IPS-18c (cell line): Measurements from ENCODE around the gene FTO.

Source experiments
- H3K4me3 ChIP-seq: 2 replicates; pipeline ENCODE4 v1.7.0; 2013; ENCODE audit warnings: low read depth, mild to moderate bottlenecking, low read length, moderate library complexity; ENCODE audit not compliant: insufficient read depth
- H3K9me3 ChIP-seq: one replicate; pipeline ENCODE4 v1.6.1; 2013; ENCODE audit warnings: mild to moderate bottlenecking, low read length, moderate library complexity; ENCODE audit not compliant: control insufficient read depth, insufficient read depth

FTO gene

GRCh38 chr16:54125751-54126655 lies 422.0 kb downstream of the FTO start:
- no peak overlapping the region for H3K4me3 ChIP-seq

GRCh38 chr16:54126907-54127306 lies 423.0 kb downstream of the FTO start:
- H3K4me3 ChIP-seq, result no peak overlapping the region
- H3K9me3 ChIP-seq, result peaks cover 2% of the 10 kb centered on the region

More at GRCh38 chr16:54125751-54126655, 422.0 kb downstream of the FTO start:
- H3K9me3 ChIP-seq, result no peaks in the 10 kb centered on the region

DNA sequence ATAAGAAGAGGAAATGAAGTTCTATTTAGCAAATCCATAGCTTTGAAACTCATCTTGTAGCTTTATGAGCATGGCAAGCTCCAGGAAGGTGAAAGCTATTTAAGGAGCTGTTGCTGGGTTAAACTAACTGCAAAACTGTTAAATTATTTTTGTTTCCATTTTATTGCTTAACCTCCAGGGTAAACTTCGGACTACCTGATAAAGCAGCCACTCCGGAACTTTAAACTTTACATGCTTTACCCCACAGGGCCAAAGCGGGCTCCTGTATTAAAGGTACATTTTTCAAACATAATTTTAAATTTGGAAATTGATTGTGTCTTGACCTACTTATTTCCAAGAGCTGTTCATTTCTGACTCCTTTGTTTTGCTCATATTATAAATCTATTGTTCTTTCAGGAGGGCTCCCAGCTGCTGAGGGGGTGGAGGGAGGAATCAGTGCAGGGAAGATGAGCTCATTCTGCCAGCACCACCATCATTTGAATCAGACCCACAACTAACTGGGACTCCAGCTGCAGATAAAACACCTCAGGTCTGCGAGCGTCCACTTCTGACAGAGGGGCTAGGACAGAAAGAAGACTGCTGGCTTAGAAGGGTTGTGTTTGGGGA lies 424.8 kb downstream of the FTO start:
- Histone ChIP-seq H3K9me3 (peaks cover 2% of the 10 kb centered on the region), H3K4me3 (no peak overlapping the region)

- H3K4me3 ChIP-seq, result no peak overlapping the region
- H3K9me3 ChIP-seq, result peaks cover 2% of the 10 kb centered on the region
These were observed 425.9 kb downstream of the FTO start for GRCh38 chr16:54129810-54130209.

- Histone ChIP-seq H3K9me3 (peaks cover 4% of the 10 kb centered on the region), H3K4me3 (no peak overlapping the region)
These were observed 431.7 kb downstream of the FTO start for GRCh38 chr16:54135361-54136275.

GRCh38 chr16:54136276-54136625 lies 432.3 kb downstream of the FTO start:
- peaks cover 4% of the 10 kb centered on the region for H3K9me3 ChIP-seq
- H3K4me3 ChIP-seq, result no peak overlapping the region

DNA sequence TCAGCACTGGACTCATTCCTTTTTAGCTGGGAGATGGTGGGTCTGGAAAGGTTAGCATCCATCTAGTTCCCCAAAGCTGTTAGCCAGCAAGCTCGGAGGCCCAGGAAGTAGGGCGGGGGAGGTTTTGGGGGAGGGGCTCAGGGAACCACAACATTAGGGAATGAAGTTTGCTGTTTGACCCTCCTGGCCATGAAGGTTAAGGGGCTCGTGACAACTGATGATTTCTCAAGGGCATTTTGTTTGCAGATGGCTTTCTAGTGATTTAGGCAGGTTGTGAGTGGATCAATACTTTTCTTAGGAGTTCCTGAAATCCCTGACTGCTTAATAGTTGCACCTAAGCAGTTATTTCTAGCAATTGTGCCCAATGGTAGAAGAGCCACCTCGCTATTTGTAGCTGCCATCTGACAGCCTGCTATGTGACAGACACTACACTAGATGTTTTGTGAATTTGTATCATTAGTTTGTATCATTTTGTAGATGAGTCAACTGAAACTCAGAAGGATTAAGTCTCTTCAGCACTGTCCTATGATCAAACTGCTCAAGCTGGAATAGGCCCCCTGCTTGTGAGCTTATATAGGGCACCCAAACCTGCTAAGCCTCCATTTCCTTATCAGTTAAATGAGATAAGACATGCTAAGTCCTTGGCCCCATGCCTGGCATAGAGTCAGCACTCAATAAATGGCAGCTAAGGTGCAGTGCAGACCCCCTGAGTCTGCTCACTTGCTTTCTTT lies 436.3 kb downstream of the FTO start:
- peaks cover 2% of the 10 kb centered on the region for H3K9me3 ChIP-seq
- H3K4me3 ChIP-seq, result no peak overlapping the region

DNA sequence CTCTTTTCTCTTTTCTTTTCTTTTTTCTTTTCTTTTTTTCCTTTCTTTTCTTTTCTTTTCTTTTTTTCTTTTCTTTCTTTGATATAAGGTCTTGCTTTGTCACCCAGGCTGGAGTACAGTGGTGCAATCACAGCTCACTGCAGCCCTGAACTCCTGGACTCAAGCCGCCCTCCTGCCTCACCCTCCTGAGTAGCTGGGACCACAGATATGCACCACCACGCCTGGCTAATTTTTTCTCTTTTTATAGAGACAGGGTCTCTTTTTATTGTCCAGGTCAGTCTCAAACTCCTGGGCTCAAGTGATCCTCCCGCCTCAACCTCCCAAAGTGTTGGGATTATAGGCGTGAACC lies 436.8 kb downstream of the FTO start:
- peaks cover 2% of the 10 kb centered on the region for H3K9me3 ChIP-seq
- no peak overlapping the region for H3K4me3 ChIP-seq

DNA sequence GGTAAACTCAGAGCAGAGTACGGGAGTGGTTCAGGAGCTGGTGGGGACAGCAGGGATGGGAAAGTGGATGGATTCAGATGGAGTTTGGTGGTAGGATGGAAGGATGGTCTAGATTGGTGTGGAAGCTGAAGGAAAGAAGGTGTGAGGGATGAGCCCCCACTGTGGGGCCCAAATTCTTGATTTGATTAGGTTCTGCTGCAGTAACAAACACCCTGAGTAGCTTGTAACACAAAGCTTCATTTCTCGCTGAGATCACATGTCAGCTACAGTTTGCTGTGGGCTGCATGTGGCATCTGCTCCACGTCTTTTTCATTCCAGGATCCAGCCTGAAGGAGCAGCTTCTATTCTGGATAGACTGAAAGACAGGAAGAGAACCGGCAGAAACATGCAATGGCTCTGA lies 438.8 kb downstream of the FTO start:
- Histone ChIP-seq H3K9me3 (peaks cover 2% of the 10 kb centered on the region), H3K4me3 (no peak overlapping the region)

DNA sequence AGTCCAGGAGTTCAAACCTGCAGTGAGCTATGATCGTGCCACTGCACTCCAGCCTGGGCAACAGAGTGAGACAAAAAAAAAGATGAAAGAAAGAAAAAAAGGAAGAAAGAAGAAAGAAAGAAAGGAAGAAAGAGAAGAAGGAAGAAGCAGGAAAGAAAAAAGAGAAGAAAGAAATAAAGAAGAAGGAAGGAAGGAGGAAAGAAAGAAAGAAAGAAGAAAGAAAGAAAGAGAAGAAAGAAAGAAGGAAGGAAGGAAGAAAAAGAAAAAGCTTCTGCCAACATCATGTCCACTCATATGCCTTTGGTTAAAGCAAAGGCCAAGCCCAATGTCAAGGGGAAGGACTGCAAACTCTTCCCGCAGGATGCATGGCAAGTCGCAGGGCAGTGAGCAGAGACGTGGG lies 439.5 kb downstream of the FTO start:
- peaks cover under 1% of the 10 kb centered on the region for H3K9me3 ChIP-seq

DNA sequence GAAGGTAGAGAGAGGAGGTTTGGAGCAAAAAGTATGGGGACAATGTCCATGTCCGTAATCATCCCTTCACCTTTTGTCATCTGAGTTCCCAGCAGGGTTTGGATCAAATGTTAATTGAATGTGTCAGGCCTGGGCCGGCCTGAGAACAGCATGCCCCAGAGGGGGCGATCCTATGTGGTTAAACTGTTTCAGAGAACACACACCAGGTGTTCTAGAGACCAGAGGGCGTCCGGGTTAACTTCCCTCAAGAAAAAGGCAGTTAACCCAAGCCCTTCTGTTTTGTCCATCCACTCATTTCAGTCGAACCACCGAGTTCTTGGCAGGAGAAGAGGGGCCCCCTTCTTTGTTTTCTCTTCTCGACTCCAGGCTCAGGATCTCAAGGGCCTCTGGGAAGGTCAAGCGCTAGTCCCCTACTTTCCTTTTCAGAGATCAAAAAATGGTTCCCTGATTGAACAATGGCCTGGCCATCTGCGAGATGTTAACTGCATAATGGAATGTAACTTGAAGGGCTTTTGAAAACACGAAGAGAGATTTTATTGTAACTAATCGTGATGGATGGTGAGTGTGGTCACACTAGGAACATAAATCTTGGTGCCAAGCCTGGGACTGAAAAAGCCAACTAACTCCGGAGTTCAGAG lies 440.1 kb downstream of the FTO start:
- no peak overlapping the region for H3K4me3 ChIP-seq
- H3K9me3 ChIP-seq, result no peaks in the 10 kb centered on the region

More for the DNA sequence above, 439.5 kb downstream of the FTO start:
- H3K4me3 ChIP-seq, result no peak overlapping the region

DNA sequence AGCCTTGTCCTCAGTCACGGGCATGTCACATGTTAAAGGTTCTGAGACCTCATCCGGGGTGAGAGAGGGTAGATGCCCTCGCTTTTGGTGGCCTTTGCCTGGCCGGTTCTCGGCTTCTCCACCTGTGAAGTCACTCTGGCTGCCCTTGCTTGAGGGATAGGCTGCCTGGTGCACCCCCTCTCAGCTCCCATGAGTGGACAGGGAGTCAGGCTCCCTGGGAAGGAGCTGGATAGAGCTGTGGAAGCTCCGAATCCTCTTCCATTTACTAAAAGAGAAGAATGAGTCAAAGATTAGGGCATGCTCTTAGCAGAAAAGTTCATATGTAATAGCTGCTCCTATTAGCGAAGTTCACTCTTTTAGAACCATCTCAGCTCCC lies 440.6 kb downstream of the FTO start:
- Histone ChIP-seq H3K4me3 (no peak overlapping the region), H3K9me3 (no peaks in the 10 kb centered on the region)

- peaks cover 2% of the 10 kb centered on the region for H3K9me3 ChIP-seq
- H3K4me3 ChIP-seq, result no peak overlapping the region
These were observed 441.9 kb downstream of the FTO start for GRCh38 chr16:54145881-54146280.

DNA sequence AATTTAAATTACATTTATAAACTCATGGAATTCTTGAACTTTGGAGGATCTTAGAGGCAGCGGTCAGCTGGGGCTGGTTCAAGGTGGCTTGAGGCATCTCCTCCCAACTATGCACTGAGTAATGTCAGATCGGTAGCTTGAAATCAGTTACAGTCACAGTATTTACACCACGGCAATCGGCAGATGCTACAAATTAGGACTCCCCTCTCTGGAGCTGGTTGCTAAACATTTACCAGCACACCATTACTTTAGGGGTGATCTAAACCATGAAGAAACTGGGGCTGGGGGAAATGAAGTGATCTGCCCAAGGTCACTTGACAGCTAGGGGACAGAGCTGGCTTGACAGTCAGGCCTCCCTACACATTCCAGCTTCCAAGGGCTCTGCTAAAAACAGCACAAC lies 445.0 kb downstream of the FTO start:
- Histone ChIP-seq H3K4me3 (no peak overlapping the region), H3K9me3 (peaks cover 2% of the 10 kb centered on the region)

DNA sequence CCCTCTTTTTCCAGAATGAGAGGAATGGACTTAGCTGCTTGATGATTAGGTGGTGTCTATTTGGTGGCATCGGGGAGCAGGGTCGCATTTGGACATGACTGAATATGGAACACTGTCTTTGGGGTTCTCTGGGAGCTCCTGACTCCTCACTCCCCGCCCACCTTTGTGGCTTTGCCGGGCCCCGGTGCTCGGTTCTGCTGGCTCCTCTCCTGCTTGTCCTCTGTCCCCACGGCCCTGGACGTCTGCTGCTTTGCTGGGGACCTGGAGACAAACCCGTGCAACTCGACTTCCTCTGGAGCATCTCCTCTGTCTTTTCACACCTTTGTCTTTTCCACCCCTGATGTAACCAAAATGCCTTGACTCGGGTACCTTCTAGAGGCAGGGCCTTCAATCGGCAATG lies 446.9 kb downstream of the FTO start:
- Histone ChIP-seq H3K4me3 (no peak overlapping the region), H3K9me3 (peaks cover 2% of the 10 kb centered on the region)

GRCh38 chr16:54152362-54153239 lies 448.6 kb downstream of the FTO start:
- Histone ChIP-seq H3K4me3 (no peak overlapping the region), H3K9me3 (peaks cover 2% of the 10 kb centered on the region)
